HepG2 (cell line): ENCODE measurements around the gene ARHGEF10L. TPM values are rescaled to one million over a fixed set of nuclear protein-coding genes. Genes with fewer than 3 reads are reported as not detected.

Experiments
- ATAC-seq: fragments of 200-7000 bp; cut with Tn5 transposase; 3 replicates; pipeline ENCODE4 v1.9.1; 2020; ENCODE audit warnings: mild to moderate bottlenecking, moderate library complexity
- BruUV-seq: library from RNA; stranded (reverse); fragments of 400-500 nt; replicated peaks from 2 replicates; lab custom pipeline; 2021; lab: Mats Ljungman, UMichigan
- CTCF ChIA-PET: fragments of 300-600 bp; formaldehyde crosslinking; extraction: SDS; loops from one replicate; lab custom pipeline; 2021; ENCODE audit warnings: low total read pairs, inconsistent platforms, low intra/inter-chr PET ratio; lab: Yijun Ruan, JAX
- POLR2A ChIA-PET: fragments of 350-600 bp; sonication (Branson Sonifier 250); formaldehyde crosslinking; loops from one replicate; lab custom pipeline; 2020; ENCODE audit warnings: antibody characterized with exemption, inconsistent platforms; lab: Yijun Ruan, JAX
- DNase-seq: peaks from one replicate; pipeline ENCODE4 v3.0.0-alpha.2; 2015; ENCODE audit warnings: low spot score
- FAIRE-seq: peaks from 3 replicates; lab custom pipeline; 2011; peaks lifted over from hg19 to GRCh38; lab: Jason Lieb, UNC
- H2AFZ ChIP-seq: one replicate; pipeline ENCODE4 v1.6.1; 2011; ENCODE audit warnings: low read length, inconsistent platforms
- H3K27ac ChIP-seq: fragments of 300-600 bp; 3 replicates; pipeline ENCODE4 v1.8.0; 2011; ENCODE audit warnings: mixed run types, mild to moderate bottlenecking, mixed read lengths, low read length, inconsistent platforms; ENCODE audit not compliant: insufficient read depth; ENCODE audit errors: extremely low read length
- H3K27me3 ChIP-seq, 2 experiments: fragments of 200-600 bp in 1 of 2; 2 replicates in 1 of 2; 3 replicates in 1 of 2; pipeline versions ENCODE4 v1.6.0 to v1.8.0; 2011; ENCODE audit warnings: low read length in 2 of 2, mild to moderate bottlenecking in 2 of 2, moderate library complexity in 2 of 2, inconsistent platforms in 1 of 2; ENCODE audit not compliant: insufficient read depth in 2 of 2, control insufficient read depth in 1 of 2
- H3K36me3 ChIP-seq, 2 experiments: fragments of 200-600 bp in 1 of 2; replicated peaks in 1 of 2; 2 replicates in 1 of 2; 3 replicates in 1 of 2; pipeline versions ENCODE4 v1.5.1 to v1.8.0; 2011; ENCODE audit warnings: low read length in 2 of 2, inconsistent platforms in 1 of 2; ENCODE audit not compliant: insufficient read depth in 2 of 2, control insufficient read depth in 1 of 2
- H3K4me1 ChIP-seq: 2 replicates; pipeline ENCODE4 v1.5.1; 2012; ENCODE audit warnings: low read length, inconsistent platforms; ENCODE audit not compliant: insufficient read depth
- H3K4me2 ChIP-seq: 2 replicates; pipeline ENCODE4 v1.6.0; 2011; ENCODE audit warnings: low read depth, low read length, inconsistent platforms
- H3K4me3 ChIP-seq, 3 experiments: fragments of 200-600 bp in 1 of 3; sonication (generic), shearing (Covaris generic) in 1 of 3; replicated peaks in 1 of 3; 2 replicates each; pipeline ENCODE4 v1.5.1; 2011 to 2016; ENCODE audit warnings: low read length in 3 of 3, inconsistent platforms in 2 of 3, low read depth in 2 of 3, mild to moderate bottlenecking in 2 of 3, control low read depth in 1 of 3, mixed read lengths in 1 of 3; ENCODE audit not compliant: insufficient read depth in 1 of 3
- H3K79me2 ChIP-seq: one replicate; pipeline ENCODE4 v1.6.1; 2011; ENCODE audit warnings: low read length, inconsistent platforms; ENCODE audit not compliant: insufficient read depth
- H3K9ac ChIP-seq: 2 replicates; pipeline ENCODE4 v1.6.0; 2011; ENCODE audit warnings: mild to moderate bottlenecking, low read depth, low read length, inconsistent platforms; ENCODE audit not compliant: insufficient read depth
- H3K9me3 ChIP-seq: 2 replicates; pipeline ENCODE4 v1.5.1; 2012; ENCODE audit warnings: mild to moderate bottlenecking, low read length
- H4K20me1 ChIP-seq: 2 replicates; pipeline ENCODE4 v1.6.0; 2011; ENCODE audit warnings: inconsistent platforms, mild to moderate bottlenecking, low read length, moderate library complexity; ENCODE audit not compliant: insufficient read depth
- CHD4 ChIP-seq: fragments of 200-600 bp; sonication (generic); IDR thresholded peaks from 2 replicates; pipeline ENCODE4 v1.7.0; 2017; ENCODE audit warnings: mild to moderate bottlenecking, low read length, borderline replicate concordance
- EEA1 ChIP-seq: sonication (generic); formaldehyde crosslinking; IDR thresholded peaks from 2 replicates; pipeline ENCODE4 v1.5.1; 2020; ENCODE audit warnings: mild to moderate bottlenecking, missing genetic modification reagents, borderline replicate concordance
- FOXK2 ChIP-seq: fragments of 450-650 bp; IDR thresholded peaks from 2 replicates; pipeline ENCODE4 v1.6.1; 2016
- NFE2L1 ChIP-seq: sonication (generic); formaldehyde crosslinking; IDR thresholded peaks from 2 replicates; pipeline ENCODE4 v1.4.0; 2020; ENCODE audit warnings: missing genetic modification reagents, mild to moderate bottlenecking, borderline replicate concordance
- RAD51 ChIP-seq: fragments of 450-650 bp; IDR thresholded peaks from 2 replicates; pipeline ENCODE4 v1.6.1; 2016; ENCODE audit warnings: borderline replicate concordance
- RARA ChIP-seq: IDR thresholded peaks from 2 replicates; pipeline ENCODE4 v1.6.1; 2016; ENCODE audit warnings: missing genetic modification reagents, missing compliant biosample characterization
- REL ChIP-seq: sonication (generic); formaldehyde crosslinking; conservative IDR thresholded peaks from 2 replicates; pipeline ENCODE4 v1.8.0; 2022; ENCODE audit warnings: mild to moderate bottlenecking, missing genetic modification reagents, moderate library complexity
- ZMYM3 ChIP-seq: sonication (generic); formaldehyde crosslinking; IDR thresholded peaks from 2 replicates; pipeline ENCODE4 v1.5.1; 2020; ENCODE audit warnings: mild to moderate bottlenecking, missing genetic modification reagents
- ZNF629 ChIP-seq: sonication (generic); formaldehyde crosslinking; conservative IDR thresholded peaks from 2 replicates; pipeline ENCODE4 v1.5.0; 2020; ENCODE audit warnings: missing genetic modification reagents
- ZNF792 ChIP-seq: IDR thresholded peaks from 2 replicates; pipeline ENCODE4 v1.6.1; 2016
- ZSCAN9 ChIP-seq: IDR thresholded peaks from 2 replicates; pipeline ENCODE4 v1.6.1; 2016; ENCODE audit warnings: borderline replicate concordance
- WGBS: methylation state at CpG from one replicate; pipeline ENCODE4 v1.1.6; 2017; ENCODE audit warnings: low lambda C conversion rate; 5-methylcytosine and 5-hydroxymethylcytosine counted together
- in situ Hi-C: cut with HindIII; loops from 2 replicates; pipeline ENCODE4 v1.10.0; 2017; ENCODE audit warnings: low pct_unique_long_range_greater_than_20kb; ENCODE audit not compliant: extremely low pct_ligation_motif_present
- intact Hi-C: fragments of 100-400 bp; cut with micrococcal nuclease; formaldehyde crosslinking; loops from one replicate; pipeline ENCODE4 v1.10.0; 2022; ENCODE audit not compliant: unreplicated experiment
- polyA plus RNA-seq, 8 experiments: library from polyadenylated mRNA; depleted of rRNA in 3 of 8; stranded (reverse) in 7 of 8; unstranded in 1 of 8; fragments of >200 nt; fragmentation: Illumina TruSeq in 4 of 8; extraction: Trizol in 4 of 8; gene quantifications; 2 replicates each; pipeline versions ENCODE4 v1.2.1 to v1.2.3, GENCODE V29; 2011 to 2016; ENCODE audit warnings: low read depth in 4 of 8, missing spikeins in 1 of 8, mixed read lengths in 1 of 8; ENCODE audit not compliant: insufficient read depth in 1 of 8
- total RNA-seq, 5 experiments: library from RNA; depleted of rRNA; stranded (reverse); fragments of >200 nt; fragmentation: Illumina TruSeq; extraction: Trizol; gene quantifications; 2 replicates each; pipeline ENCODE4 v1.2.3, GENCODE V29; 2016; ENCODE audit warnings: low read depth in 1 of 5
- TF ChIP-seq, protein P1 (sequence below): sonication (generic); formaldehyde crosslinking; IDR thresholded peaks from 2 replicates; pipeline ENCODE4 v1.5.1; 2020; ENCODE audit warnings: mild to moderate bottlenecking, missing genetic modification reagents
- TF ChIP-seq, protein P2 (sequence below): sonication (generic); formaldehyde crosslinking; conservative IDR thresholded peaks from 2 replicates; pipeline ENCODE4 v1.8.1; 2023; ENCODE audit warnings: missing genetic modification reagents
- TF ChIP-seq, protein P3 (sequence below): IDR thresholded peaks from 2 replicates; pipeline ENCODE4 v1.6.1; 2018; ENCODE audit warnings: missing genetic modification reagents, mild to moderate bottlenecking, missing compliant biosample characterization

The ARHGEF10L gene
- total and polyA plus RNA-seq, 2 of the 13 experiments (the other 11 are each of a cell fraction or from before 2014, with no cell fraction given) = 46.5 to 78.3 TPM

DNA sequence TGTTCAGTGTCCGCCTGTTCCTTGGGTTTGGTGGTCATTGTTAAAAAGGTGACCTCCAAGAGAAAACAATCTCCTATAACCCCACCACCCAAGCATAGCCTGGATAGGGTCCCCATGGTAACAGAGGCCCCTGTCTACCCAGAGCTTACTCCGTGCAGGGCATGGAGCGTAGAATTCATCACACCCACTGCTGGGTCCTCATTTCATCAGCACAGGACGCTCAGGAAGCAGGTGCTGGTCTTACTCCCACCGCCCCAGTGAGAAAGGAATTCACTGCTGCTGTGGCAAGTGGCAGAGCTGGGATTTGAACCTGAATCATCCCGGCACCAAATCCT, 37.0 kb downstream of the ARHGEF10L start:
- DNase-seq = no peak
- Histone ChIP-seq H3K27ac (no peak overlapping the region), H3K4me2 (peak overlapping the region; percentile 73), H4K20me1 (no peaks in the 10 kb centered on the region), H3K4me3 (peak overlapping the region in 2 of 3 experiments; percentile 15 to 57; a peak in 2 of 6 replicates), H2AFZ (no peak overlapping the region), H3K79me2 (peaks cover 9% of the 10 kb centered on the region), H3K36me3 (no peaks in the 10 kb centered on the region), H3K4me1 (peaks cover 78% of the 10 kb centered on the region), H3K9me3 (no peaks in the 10 kb centered on the region), H3K9ac (no peak overlapping the region), H3K27me3 (no peaks in the 10 kb centered on the region)
- 0 out of 2 replicates have a peak, but pooled peaks have one; percentile 9 for TF ChIP-seq EEA1 (CRISPR knock-in tag)
- TF ChIP-seq, protein P1, sequence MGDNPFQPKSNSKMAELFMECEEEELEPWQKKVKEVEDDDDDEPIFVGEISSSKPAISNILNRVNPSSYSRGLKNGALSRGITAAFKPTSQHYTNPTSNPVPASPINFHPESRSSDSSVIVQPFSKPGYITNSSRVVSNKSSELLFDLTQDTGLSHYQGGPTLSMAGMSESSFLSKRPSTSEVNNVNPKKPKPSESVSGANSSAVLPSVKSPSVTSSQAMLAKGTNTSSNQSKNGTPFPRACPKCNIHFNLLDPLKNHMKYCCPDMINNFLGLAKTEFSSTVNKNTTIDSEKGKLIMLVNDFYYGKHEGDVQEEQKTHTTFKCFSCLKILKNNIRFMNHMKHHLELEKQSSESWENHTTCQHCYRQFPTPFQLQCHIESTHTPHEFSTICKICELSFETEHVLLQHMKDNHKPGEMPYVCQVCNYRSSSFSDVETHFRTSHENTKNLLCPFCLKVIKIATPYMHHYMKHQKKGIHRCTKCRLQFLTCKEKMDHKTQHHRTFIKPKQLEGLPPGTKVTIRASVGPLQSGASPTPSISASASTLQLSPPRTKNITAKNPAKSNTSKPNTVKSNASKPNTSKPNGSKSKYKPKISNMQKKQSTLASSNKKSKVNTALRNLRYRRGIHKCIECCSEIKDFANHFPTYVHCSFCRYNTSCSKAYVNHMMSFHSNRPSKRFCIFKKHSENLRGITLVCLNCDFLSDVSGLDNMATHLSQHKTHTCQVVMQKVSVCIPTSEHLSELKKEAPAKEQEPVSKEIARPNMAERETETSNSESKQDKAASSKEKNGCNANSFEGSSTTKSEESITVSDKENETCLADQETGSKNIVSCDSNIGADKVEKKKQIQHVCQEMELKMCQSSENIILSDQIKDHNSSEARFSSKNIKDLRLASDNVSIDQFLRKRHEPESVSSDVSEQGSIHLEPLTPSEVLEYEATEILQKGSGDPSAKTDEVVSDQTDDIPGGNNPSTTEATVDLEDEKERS = no peak
- 52% methylated on average over 3 of the region's 6 CpGs for WGBS
- CTCF ChIA-PET = no interaction called here
- POLR2A ChIA-PET = interaction anchor here (1.2 to 3.6 kb wide), 4 partner anchors 11 to 30 kb away, joined by 3 to 53 read pairs (median 12); no protein-coding TSS in a partner anchor
- ATAC-seq = no peak
- FAIRE-seq = no peak
- in situ Hi-C loops (no loop called here), intact Hi-C loops (loop anchor here (1.0 kb wide), 1 partner anchor 16 kb away; no protein-coding TSS in a partner anchor)
- no TSS peak for BruUV-seq

DNA sequence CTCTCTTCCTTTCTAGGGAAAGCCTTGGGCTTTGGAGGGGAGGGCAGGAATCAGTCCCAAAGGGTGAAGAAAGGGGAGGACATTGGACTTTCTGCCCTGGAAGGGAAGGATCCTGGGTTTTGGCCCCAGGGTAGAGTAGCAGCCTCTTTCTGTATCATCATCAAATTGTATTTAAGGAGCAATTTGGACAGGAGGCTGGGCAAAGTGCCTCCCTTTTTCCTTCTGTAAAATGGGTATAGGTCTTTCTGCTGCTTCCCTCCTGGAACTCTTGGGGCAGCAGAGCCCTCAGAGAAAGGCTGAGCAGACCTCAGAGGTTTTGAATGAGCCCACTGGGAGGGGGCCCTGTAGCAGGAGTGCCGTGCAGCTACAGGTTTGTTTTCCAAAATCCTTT, 38.4 kb downstream of the ARHGEF10L start:
- no TSS peak for BruUV-seq
- in situ Hi-C loops (no loop called here), intact Hi-C loops (no loop called here)
- DNase-seq (no peak), ATAC-seq (no peak), FAIRE-seq (no peak)
- H3K4me3 ChIP-seq = no peak overlapping the region
- H3K27ac ChIP-seq = no peak overlapping the region
- no peaks in the 10 kb centered on the region for H3K27me3 ChIP-seq
- WGBS = no CpG with 5 or more reads among the region's 1 CpG
- H3K4me1 ChIP-seq = peaks cover 87% of the 10 kb centered on the region
- no peaks in the 10 kb centered on the region for H3K36me3 ChIP-seq
- H3K79me2 ChIP-seq = peaks cover 23% of the 10 kb centered on the region
- H2AFZ ChIP-seq = no peak overlapping the region
- peaks cover 13% of the 10 kb centered on the region; the same call in 1 of the 2 replicates for H4K20me1 ChIP-seq
- H3K9ac ChIP-seq = no peak overlapping the region
- ChIA-PET POLR2A (interaction anchor here (3.2 kb wide), 1 partner anchor 10 kb away, joined by 21 read pairs; no protein-coding TSS in a partner anchor), CTCF (no interaction called here)
- no peak overlapping the region for H3K4me2 ChIP-seq
- H3K9me3 ChIP-seq = no peaks in the 10 kb centered on the region
- TF ChIP-seq ZMYM3 (CRISPR knock-in tag) (peak; percentile 35; the same call in 1 of the 2 replicates), RARA (no peak), NFE2L1 (CRISPR knock-in tag) (no peak), CHD4 (peak; percentile 73), REL (CRISPR knock-in tag) (no peak), RAD51 (no peak), ZNF792 (CRISPR knock-in tag) (no peak), ZSCAN9 (CRISPR knock-in tag) (no peak), FOXK2 (no peak), ZNF629 (CRISPR knock-in tag) (peak; percentile 96)
- TF ChIP-seq, protein P2, sequence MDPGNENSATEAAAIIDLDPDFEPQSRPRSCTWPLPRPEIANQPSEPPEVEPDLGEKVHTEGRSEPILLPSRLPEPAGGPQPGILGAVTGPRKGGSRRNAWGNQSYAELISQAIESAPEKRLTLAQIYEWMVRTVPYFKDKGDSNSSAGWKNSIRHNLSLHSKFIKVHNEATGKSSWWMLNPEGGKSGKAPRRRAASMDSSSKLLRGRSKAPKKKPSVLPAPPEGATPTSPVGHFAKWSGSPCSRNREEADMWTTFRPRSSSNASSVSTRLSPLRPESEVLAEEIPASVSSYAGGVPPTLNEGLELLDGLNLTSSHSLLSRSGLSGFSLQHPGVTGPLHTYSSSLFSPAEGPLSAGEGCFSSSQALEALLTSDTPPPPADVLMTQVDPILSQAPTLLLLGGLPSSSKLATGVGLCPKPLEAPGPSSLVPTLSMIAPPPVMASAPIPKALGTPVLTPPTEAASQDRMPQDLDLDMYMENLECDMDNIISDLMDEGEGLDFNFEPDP (CRISPR knock-in tag) = 0 out of 2 replicates have a peak, but pooled peaks have one; percentile 61
- TF ChIP-seq, protein P3, sequence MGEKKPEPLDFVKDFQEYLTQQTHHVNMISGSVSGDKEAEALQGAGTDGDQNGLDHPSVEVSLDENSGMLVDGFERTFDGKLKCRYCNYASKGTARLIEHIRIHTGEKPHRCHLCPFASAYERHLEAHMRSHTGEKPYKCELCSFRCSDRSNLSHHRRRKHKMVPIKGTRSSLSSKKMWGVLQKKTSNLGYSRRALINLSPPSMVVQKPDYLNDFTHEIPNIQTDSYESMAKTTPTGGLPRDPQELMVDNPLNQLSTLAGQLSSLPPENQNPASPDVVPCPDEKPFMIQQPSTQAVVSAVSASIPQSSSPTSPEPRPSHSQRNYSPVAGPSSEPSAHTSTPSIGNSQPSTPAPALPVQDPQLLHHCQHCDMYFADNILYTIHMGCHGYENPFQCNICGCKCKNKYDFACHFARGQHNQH = no peak
